DOHH2 (cell line): ENCODE results near the gene CCDC190.
"Not testable (repeated sequence)": the region's sequence is repeated elsewhere in the genome, so short reads cannot be mapped to it uniquely, and the experiment has no call there.

ENCODE experiments used
- H3F3A ChIP-seq: fragments of 200-600 bp; sonication (generic), shearing (Covaris generic); 2 replicates; pipeline ENCODE4 v1.6.0; 2016; ENCODE audit warnings: antibody characterized with exemption, mild to moderate bottlenecking; ENCODE audit not compliant: control insufficient read depth, insufficient read depth
- H3K27ac ChIP-seq: fragments of 200-600 bp; sonication (generic); 2 replicates; pipeline ENCODE4 v1.5.1; 2014; ENCODE audit warnings: low read depth, mild to moderate bottlenecking, low read length, moderate library complexity
- H3K27me3 ChIP-seq: fragments of 200-600 bp; sonication (generic); 2 replicates; pipeline ENCODE4 v1.6.1; 2014; ENCODE audit warnings: mild to moderate bottlenecking, low read length, mixed read lengths; ENCODE audit not compliant: control insufficient read depth
- H3K36me3 ChIP-seq: fragments of 200-600 bp; sonication (generic); 2 replicates; pipeline ENCODE4 v1.6.1; 2014; ENCODE audit warnings: mild to moderate bottlenecking, low read length, moderate library complexity, mixed read lengths; ENCODE audit not compliant: control insufficient read depth
- H3K4me1 ChIP-seq: fragments of 200-600 bp; sonication (generic); 2 replicates; pipeline ENCODE4 v1.6.1; 2014; ENCODE audit warnings: mild to moderate bottlenecking, low read length, mixed read lengths; ENCODE audit not compliant: control insufficient read depth
- H3K4me2 ChIP-seq: fragments of 200-600 bp; sonication (generic); 2 replicates; pipeline ENCODE4 v1.6.0; 2014; ENCODE audit warnings: mild to moderate bottlenecking, low read length, moderate library complexity
- H3K4me3 ChIP-seq: fragments of 200-600 bp; sonication (generic); 2 replicates; pipeline ENCODE4 v1.5.1; 2014; ENCODE audit warnings: mild to moderate bottlenecking, low read length, mixed read lengths
- H3K79me2 ChIP-seq: fragments of 200-600 bp; sonication (generic); 2 replicates; pipeline ENCODE4 v1.6.1; 2014; ENCODE audit warnings: mild to moderate bottlenecking, low read length, mixed read lengths; ENCODE audit not compliant: control insufficient read depth
- H3K9me2 ChIP-seq: fragments of 200-600 bp; sonication (generic); replicated peaks from 2 replicates; pipeline ENCODE4 v1.6.1; 2014; ENCODE audit warnings: mild to moderate bottlenecking, low read length, mixed read lengths; ENCODE audit not compliant: control insufficient read depth
- H3K9me3 ChIP-seq: fragments of 200-600 bp; sonication (generic); 2 replicates; pipeline ENCODE4 v1.6.1; 2014; ENCODE audit warnings: antibody characterized with exemption, low read length, mixed read lengths; ENCODE audit not compliant: control insufficient read depth, insufficient read depth
- H4K20me1 ChIP-seq: fragments of 200-600 bp; sonication (generic); 2 replicates; pipeline ENCODE4 v1.6.0; 2014; ENCODE audit warnings: low read depth, mild to moderate bottlenecking, antibody characterized with exemption, low read length, moderate library complexity; ENCODE audit not compliant: control insufficient read depth, insufficient read depth
- EZH2phosphoT487 ChIP-seq: fragments of 200-600 bp; sonication (generic); IDR thresholded peaks from 2 replicates; pipeline ENCODE4 v1.6.1; 2017; ENCODE audit warnings: borderline replicate concordance, mild to moderate bottlenecking, antibody characterized with exemption, low read length, moderate library complexity, mixed read lengths
- TF ChIP-seq, protein P1 (sequence below): fragments of 200-600 bp; sonication (generic); IDR thresholded peaks from one replicate; pipeline ENCODE4 v1.5.1; 2014; ENCODE audit warnings: antibody characterized with exemption, mild to moderate bottlenecking, low read depth, low read length; ENCODE audit not compliant: poor library complexity, severe bottlenecking

Gene CCDC190

DNA sequence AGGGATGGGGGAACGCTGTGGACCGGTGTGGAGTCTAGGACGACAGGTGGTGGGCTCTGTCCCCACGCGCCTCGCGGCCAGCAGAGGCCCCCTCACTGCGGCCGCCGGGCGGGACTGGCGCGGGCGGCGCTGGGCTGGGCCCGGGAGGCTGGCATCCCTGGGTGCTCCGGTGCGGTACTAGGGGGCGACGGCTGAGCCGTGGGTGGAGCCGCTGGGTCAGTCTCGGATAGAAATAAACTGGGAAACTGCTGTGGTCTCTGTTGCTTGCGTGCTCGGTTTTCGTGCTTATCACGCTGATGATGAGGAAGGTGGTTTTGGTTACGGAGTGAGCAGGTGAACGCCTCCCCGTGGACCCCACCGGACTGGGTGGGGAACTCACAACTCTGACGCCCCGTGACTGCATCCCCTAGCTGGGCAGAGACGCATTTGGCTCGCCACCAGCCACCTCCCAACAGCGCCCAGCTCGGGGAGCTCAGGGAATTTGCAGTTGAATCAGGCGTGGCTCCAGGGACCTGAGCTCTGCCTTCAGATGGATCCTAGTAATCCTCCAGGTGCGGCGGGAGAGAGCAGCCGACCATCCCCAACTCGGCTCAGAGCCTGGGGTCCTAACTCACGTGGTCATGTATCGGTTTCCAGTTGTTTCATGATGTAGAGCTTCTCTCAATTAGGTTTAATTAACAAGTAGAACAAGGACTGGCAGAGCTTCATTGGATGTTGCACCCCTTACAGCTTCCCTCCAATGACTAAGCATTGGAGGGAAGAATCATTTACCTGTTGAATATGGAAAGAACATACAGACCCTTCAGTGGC, 38.4 kb downstream of the CCDC190 start:
- H3K79me2 ChIP-seq, result no peaks in the 10 kb centered on the region
- H3K27me3 ChIP-seq, result peaks cover 9% of the 10 kb centered on the region; the same call in 1 of the 2 replicates
- no peak overlapping the region for H3K4me3 ChIP-seq
- no peak overlapping the region for H3K4me2 ChIP-seq
- no peaks in the 10 kb centered on the region for H3K4me1 ChIP-seq
- H3F3A ChIP-seq, result no peaks in the 10 kb centered on the region
- no peaks in the 10 kb centered on the region for H4K20me1 ChIP-seq
- TF ChIP-seq, protein P1, sequence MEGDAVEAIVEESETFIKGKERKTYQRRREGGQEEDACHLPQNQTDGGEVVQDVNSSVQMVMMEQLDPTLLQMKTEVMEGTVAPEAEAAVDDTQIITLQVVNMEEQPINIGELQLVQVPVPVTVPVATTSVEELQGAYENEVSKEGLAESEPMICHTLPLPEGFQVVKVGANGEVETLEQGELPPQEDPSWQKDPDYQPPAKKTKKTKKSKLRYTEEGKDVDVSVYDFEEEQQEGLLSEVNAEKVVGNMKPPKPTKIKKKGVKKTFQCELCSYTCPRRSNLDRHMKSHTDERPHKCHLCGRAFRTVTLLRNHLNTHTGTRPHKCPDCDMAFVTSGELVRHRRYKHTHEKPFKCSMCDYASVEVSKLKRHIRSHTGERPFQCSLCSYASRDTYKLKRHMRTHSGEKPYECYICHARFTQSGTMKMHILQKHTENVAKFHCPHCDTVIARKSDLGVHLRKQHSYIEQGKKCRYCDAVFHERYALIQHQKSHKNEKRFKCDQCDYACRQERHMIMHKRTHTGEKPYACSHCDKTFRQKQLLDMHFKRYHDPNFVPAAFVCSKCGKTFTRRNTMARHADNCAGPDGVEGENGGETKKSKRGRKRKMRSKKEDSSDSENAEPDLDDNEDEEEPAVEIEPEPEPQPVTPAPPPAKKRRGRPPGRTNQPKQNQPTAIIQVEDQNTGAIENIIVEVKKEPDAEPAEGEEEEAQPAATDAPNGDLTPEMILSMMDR, result no peak
- TF ChIP-seq EZH2phosphoT487, result no peak
- H3K36me3 ChIP-seq, result no peaks in the 10 kb centered on the region
- H3K27ac ChIP-seq, result no peak overlapping the region
- no peaks in the 10 kb centered on the region for H3K9me3 ChIP-seq
- H3K9me2 ChIP-seq, result no peaks in the 10 kb centered on the region

- not testable (repeated sequence) for H3K4me2 ChIP-seq, H4K20me1 ChIP-seq, H3K27ac ChIP-seq, H3K36me3 ChIP-seq, H3K27me3 ChIP-seq, H3K4me1 ChIP-seq, H3K9me2 ChIP-seq, H3K4me3 ChIP-seq, H3F3A ChIP-seq, H3K9me3 ChIP-seq, H3K79me2 ChIP-seq
Measured at GRCh38 chr1:162818666-162819065, 42.3 kb downstream of the CCDC190 start.

DNA sequence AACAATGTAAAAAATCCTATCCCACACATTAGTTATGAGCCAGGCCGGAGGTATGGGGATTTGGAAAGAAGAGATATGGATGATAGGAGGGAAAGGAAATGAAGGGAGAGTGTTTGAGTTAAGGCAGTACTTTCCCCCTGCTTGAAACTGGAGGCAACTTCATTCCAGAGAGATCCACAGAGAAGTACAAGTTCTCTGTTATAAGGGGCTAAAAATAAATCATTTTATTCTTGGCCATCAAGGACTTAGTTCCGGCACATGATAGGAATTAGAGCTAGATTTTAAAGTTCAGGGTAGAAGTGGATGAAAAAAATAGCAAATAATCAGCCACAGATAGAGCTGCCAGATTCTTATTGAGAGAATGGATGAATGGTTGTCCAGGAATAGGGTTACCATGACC, 42.8 kb downstream of the CCDC190 start:
- not testable (repeated sequence) for H3K4me3 ChIP-seq, H3K4me2 ChIP-seq, H3F3A ChIP-seq, H3K36me3 ChIP-seq, H3K9me2 ChIP-seq, H3K9me3 ChIP-seq, H3K27me3 ChIP-seq, H3K79me2 ChIP-seq, H3K27ac ChIP-seq, H4K20me1 ChIP-seq, H3K4me1 ChIP-seq

- H3K4me3 ChIP-seq, H3K36me3 ChIP-seq, H3F3A ChIP-seq, H4K20me1 ChIP-seq, H3K27ac ChIP-seq, H3K4me2 ChIP-seq, H3K79me2 ChIP-seq, H3K27me3 ChIP-seq, H3K9me2 ChIP-seq, H3K9me3 ChIP-seq, H3K4me1 ChIP-seq: not testable (repeated sequence)
Measured at GRCh38 chr1:162812357-162812756, 48.6 kb downstream of the CCDC190 start.

GRCh38 chr1:162807503-162807902, 53.5 kb downstream of the CCDC190 start:
- not testable (repeated sequence) for H3K4me2 ChIP-seq, H3K27me3 ChIP-seq, H3K4me3 ChIP-seq, H3K27ac ChIP-seq, H4K20me1 ChIP-seq, H3K4me1 ChIP-seq, H3K9me3 ChIP-seq, H3F3A ChIP-seq, H3K9me2 ChIP-seq, H3K79me2 ChIP-seq
- H3K36me3 ChIP-seq, result peaks cover 37% of the 10 kb centered on the region
